H9 (cell line): ENCODE measurements around the gene GRIA1. TPM values are rescaled to one million over a fixed set of nuclear protein-coding genes. Genes with fewer than 3 reads are reported as not detected.

Source experiments
- DNase-seq: peaks from one replicate; pipeline ENCODE4 v3.0.0-alpha.2; 2017
- H2AFZ ChIP-seq: one replicate; pipeline ENCODE4 v1.6.1; 2013; ENCODE audit warnings: mild to moderate bottlenecking, low read length, control low read depth, moderate library complexity
- H2AK5ac ChIP-seq: 2 replicates; pipeline ENCODE4 v1.6.1; 2013; ENCODE audit warnings: low read length, control low read depth, mixed read lengths; ENCODE audit not compliant: insufficient read length
- H2BK120ac ChIP-seq: one replicate; pipeline ENCODE4 v1.6.1; 2013; ENCODE audit warnings: low read depth, mild to moderate bottlenecking, low read length, control low read depth, inconsistent platforms; ENCODE audit not compliant: poor library complexity, severe bottlenecking
- H2BK12ac ChIP-seq: 2 replicates; pipeline ENCODE4 v1.6.1; 2013; ENCODE audit warnings: low read length, control low read depth, mixed read lengths, low read depth; ENCODE audit not compliant: insufficient read length
- H2BK15ac ChIP-seq: 2 replicates; pipeline ENCODE4 v1.6.1; 2013; ENCODE audit warnings: low read depth, low read length, control low read depth
- H2BK20ac ChIP-seq: one replicate; pipeline ENCODE4 v1.6.1; 2013; ENCODE audit warnings: low read depth, mild to moderate bottlenecking, low read length, control low read depth, inconsistent platforms; ENCODE audit not compliant: poor library complexity, severe bottlenecking
- H2BK5ac ChIP-seq: 2 replicates; pipeline ENCODE4 v1.6.1; 2013; ENCODE audit warnings: low read length, control low read depth, mixed read lengths; ENCODE audit not compliant: insufficient read length
- H3K14ac ChIP-seq: 2 replicates; pipeline ENCODE4 v1.6.1; 2013; ENCODE audit warnings: low read length, control low read depth; ENCODE audit not compliant: insufficient read depth
- H3K18ac ChIP-seq: 2 replicates; pipeline ENCODE4 v1.6.1; 2013; ENCODE audit warnings: low read depth, mild to moderate bottlenecking, mixed read lengths, low read length, control low read depth; ENCODE audit not compliant: insufficient read length
- H3K23ac ChIP-seq: 2 replicates; pipeline ENCODE4 v1.6.1; 2013; ENCODE audit warnings: low read length, control low read depth, mixed read lengths, low read depth; ENCODE audit not compliant: insufficient read length
- H3K23me2 ChIP-seq: 2 replicates; pipeline ENCODE4 v1.6.1; 2013; ENCODE audit warnings: low read depth, mild to moderate bottlenecking, mixed read lengths, low read length, control low read depth; ENCODE audit not compliant: insufficient read length, poor library complexity, severe bottlenecking
- H3K27ac ChIP-seq: 2 replicates; pipeline ENCODE4 v1.5.1; 2013; ENCODE audit warnings: low read length, control low read depth, mixed read lengths, low read depth; ENCODE audit not compliant: insufficient read length
- H3K27me3 ChIP-seq: 2 replicates; pipeline ENCODE4 v1.6.1; 2013; ENCODE audit warnings: low read length, control low read depth, inconsistent platforms; ENCODE audit not compliant: insufficient read depth
- H3K4ac ChIP-seq: 2 replicates; pipeline ENCODE4 v1.6.1; 2013; ENCODE audit warnings: low read depth, mild to moderate bottlenecking, control low read depth, inconsistent platforms, low read length, moderate library complexity
- H3K4me1 ChIP-seq: 2 replicates; pipeline ENCODE4 v1.6.1; 2013; ENCODE audit warnings: low read length, control low read depth, inconsistent platforms; ENCODE audit not compliant: insufficient read depth
- H3K4me2 ChIP-seq: 2 replicates; pipeline ENCODE4 v1.6.1; 2013; ENCODE audit warnings: low read length, control low read depth, mixed read lengths; ENCODE audit not compliant: insufficient read length, insufficient read depth
- H3K56ac ChIP-seq: 2 replicates; pipeline ENCODE4 v1.6.1; 2013; ENCODE audit warnings: low read depth, mild to moderate bottlenecking, mixed read lengths, low read length, control low read depth; ENCODE audit not compliant: insufficient read length
- H3K79me1 ChIP-seq: 2 replicates; pipeline ENCODE4 v1.6.1; 2013; ENCODE audit warnings: low read depth, mild to moderate bottlenecking, moderate library complexity, low read length, control low read depth, inconsistent platforms; ENCODE audit not compliant: insufficient read depth, poor library complexity, severe bottlenecking
- H3K79me2 ChIP-seq: 2 replicates; pipeline ENCODE4 v1.6.1; 2013; ENCODE audit warnings: low read length, control low read depth, inconsistent platforms; ENCODE audit not compliant: insufficient read depth
- H3K9ac ChIP-seq: 2 replicates; pipeline ENCODE4 v1.6.1; 2013; ENCODE audit warnings: low read length, control low read depth, mixed read lengths; ENCODE audit not compliant: insufficient read length; ENCODE audit errors: extremely low read depth
- H3K9me3 ChIP-seq: one replicate; pipeline ENCODE4 v1.6.1; 2013; ENCODE audit warnings: low read depth, low read length, inconsistent platforms; ENCODE audit not compliant: control insufficient read depth
- H3T11ph ChIP-seq: one replicate; pipeline ENCODE4 v1.6.1; 2013; ENCODE audit warnings: mild to moderate bottlenecking, low read length, control low read depth, inconsistent platforms
- H4K20me1 ChIP-seq: one replicate; pipeline ENCODE4 v1.6.1; 2013; ENCODE audit not compliant: control insufficient read depth, insufficient read length, insufficient read depth
- H4K5ac ChIP-seq: 2 replicates; pipeline ENCODE4 v1.6.1; 2013; ENCODE audit warnings: low read depth, mild to moderate bottlenecking, mixed read lengths, low read length, control low read depth; ENCODE audit not compliant: insufficient read length
- H4K8ac ChIP-seq: replicated peaks from 2 replicates; pipeline ENCODE4 v1.6.1; 2013; ENCODE audit warnings: low read length, control low read depth, mixed read lengths, low read depth; ENCODE audit not compliant: insufficient read length
- H4K91ac ChIP-seq: 2 replicates; pipeline ENCODE4 v1.6.1; 2013; ENCODE audit warnings: low read depth, mild to moderate bottlenecking, moderate library complexity, mixed read lengths, low read length, control low read depth; ENCODE audit not compliant: insufficient read length
- H3K27ac Mint-ChIP-seq, 3 experiments: 2 replicates in 2 of 3; 3 replicates in 1 of 3; pipeline ENCODE4 v1.8.0; 2020 to 2021; ENCODE audit warnings: mixed read lengths in 3 of 3, mild to moderate bottlenecking in 1 of 3, moderate library complexity in 1 of 3
- H3K27me3 Mint-ChIP-seq: 2 replicates; pipeline ENCODE4 v1.8.0; 2021; ENCODE audit warnings: low read depth, mild to moderate bottlenecking, moderate library complexity, mixed read lengths
- H3K36me3 Mint-ChIP-seq, 3 experiments: 2 replicates in 2 of 3; 3 replicates in 1 of 3; pipeline ENCODE4 v1.8.0; 2020 to 2021; ENCODE audit warnings: low read depth in 3 of 3, mixed read lengths in 3 of 3; ENCODE audit not compliant: insufficient read depth in 1 of 3
- H3K4me1 Mint-ChIP-seq, 2 experiments: 2 replicates each; pipeline ENCODE4 v1.8.0; 2020; ENCODE audit warnings: mixed read lengths in 2 of 2
- H3K4me3 Mint-ChIP-seq, 2 experiments: 2 replicates in 1 of 2; 3 replicates in 1 of 2; pipeline ENCODE4 v1.8.0; 2020 to 2021; ENCODE audit warnings: mild to moderate bottlenecking in 2 of 2, mixed read lengths in 2 of 2, moderate library complexity in 1 of 2
- H3K9me3 Mint-ChIP-seq, 2 experiments: 2 replicates in 1 of 2; 3 replicates in 1 of 2; pipeline ENCODE4 v1.8.0; 2020; ENCODE audit warnings: mild to moderate bottlenecking in 2 of 2, mixed read lengths in 2 of 2, moderate library complexity in 1 of 2
- CTCF ChIP-seq: fragments of 200-600 bp; sonication (generic); conservative IDR thresholded peaks from 3 replicates; pipeline ENCODE4 v1.8.0; 2021; ENCODE audit warnings: antibody characterized with exemption, mild to moderate bottlenecking
- WGBS: extraction: QIAGEN DNeasy Blood & Tissue Kit; methylation state at CpG from one replicate; pipeline ENCODE4 v1.1.7; 2013; ENCODE audit warnings: missing lambda C conversion rate, low lambda C conversion rate, mixed read lengths; ENCODE audit not compliant: insufficient read length; ENCODE audit errors: extremely low coverage; 5-methylcytosine and 5-hydroxymethylcytosine counted together
- total RNA-seq: library from RNA; stranded (reverse); gene quantifications from 2 replicates; pipeline ENCODE4 v1.2.1, GENCODE V29; 2021

The GRIA1 gene
- total RNA-seq, 1 experiment from 2014 or later: 0.52 TPM

- no peak overlapping the region for H2BK20ac ChIP-seq
- Mint-ChIP-seq H3K9me3 (no peaks in the 10 kb centered on the region), H3K27me3 (no peaks in the 10 kb centered on the region), H3K27ac (no peak overlapping the region), H3K4me3 (no peak overlapping the region), H3K36me3 (no peaks in the 10 kb centered on the region), H3K4me1 (peaks cover 12 to 14% of the 10 kb centered on the region in 2 experiments)
- H2BK5ac ChIP-seq: no peak overlapping the region
- H4K5ac ChIP-seq: no peak overlapping the region
- H3K4me2 ChIP-seq: no peak overlapping the region
- H3K18ac ChIP-seq: no peak overlapping the region
- H4K8ac ChIP-seq: no peak overlapping the region
- no peaks in the 10 kb centered on the region for H3K79me1 ChIP-seq
- no peaks in the 10 kb centered on the region for H3K79me2 ChIP-seq
- H2AFZ ChIP-seq: no peak overlapping the region
- no peak overlapping the region for H2AK5ac ChIP-seq
- H3K23me2 ChIP-seq: no peaks in the 10 kb centered on the region
- no peak for TF ChIP-seq CTCF
- H3K9me3 ChIP-seq: no peaks in the 10 kb centered on the region
- no peaks in the 10 kb centered on the region for H4K20me1 ChIP-seq
- H3K56ac ChIP-seq: no peak overlapping the region
- H2BK12ac ChIP-seq: no peak overlapping the region
- no peak overlapping the region for H3T11ph ChIP-seq
- H3K27ac ChIP-seq: no peak overlapping the region
- no peak overlapping the region for H3K9ac ChIP-seq
- H4K91ac ChIP-seq: no peak overlapping the region
- H2BK120ac ChIP-seq: no peak overlapping the region
- peaks cover 3% of the 10 kb centered on the region; the same call in 1 of the 2 replicates for H3K4me1 ChIP-seq
- no peak for DNase-seq
- no peak overlapping the region for H3K4ac ChIP-seq
- no peak overlapping the region for H3K14ac ChIP-seq
- H3K27me3 ChIP-seq: no peaks in the 10 kb centered on the region
- H3K23ac ChIP-seq: no peak overlapping the region
- H2BK15ac ChIP-seq: no peak overlapping the region
- WGBS: no CpG with 5 or more reads among the region's 1 CpG
Measured at GRCh38 chr5:153793699-153794098, 303.2 kb downstream of the GRIA1 start.
